ENCODE measurements around the gene ZDHHC19. TPM values are rescaled to one million over a fixed set of nuclear protein-coding genes. Genes with fewer than 3 reads are reported as not detected.

ZDHHC19 gene
- total RNA-seq, 2 donors from 2014 or later: 0.42 TPM; not detected in 1

- H3K4me3 ChIP-seq: no peak overlapping the region
- H3K36me3 ChIP-seq: peaks cover 28% of the 10 kb centered on the region
- no peaks in the 10 kb centered on the region for H3K4me1 ChIP-seq (ENCODE audit: control insufficient read depth in 1 of 2, low read depth in 2 of 2)
- no peaks in the 10 kb centered on the region for H3K9me3 ChIP-seq
- H3K27ac ChIP-seq: no peak overlapping the region
- ATAC-seq (ENCODE audit: insufficient number of reproducible peaks, low FRiP score, low read depth) (no peak), DNase-seq (ENCODE audit: low spot score) (no peak)
- TF ChIP-seq, protein P1, sequence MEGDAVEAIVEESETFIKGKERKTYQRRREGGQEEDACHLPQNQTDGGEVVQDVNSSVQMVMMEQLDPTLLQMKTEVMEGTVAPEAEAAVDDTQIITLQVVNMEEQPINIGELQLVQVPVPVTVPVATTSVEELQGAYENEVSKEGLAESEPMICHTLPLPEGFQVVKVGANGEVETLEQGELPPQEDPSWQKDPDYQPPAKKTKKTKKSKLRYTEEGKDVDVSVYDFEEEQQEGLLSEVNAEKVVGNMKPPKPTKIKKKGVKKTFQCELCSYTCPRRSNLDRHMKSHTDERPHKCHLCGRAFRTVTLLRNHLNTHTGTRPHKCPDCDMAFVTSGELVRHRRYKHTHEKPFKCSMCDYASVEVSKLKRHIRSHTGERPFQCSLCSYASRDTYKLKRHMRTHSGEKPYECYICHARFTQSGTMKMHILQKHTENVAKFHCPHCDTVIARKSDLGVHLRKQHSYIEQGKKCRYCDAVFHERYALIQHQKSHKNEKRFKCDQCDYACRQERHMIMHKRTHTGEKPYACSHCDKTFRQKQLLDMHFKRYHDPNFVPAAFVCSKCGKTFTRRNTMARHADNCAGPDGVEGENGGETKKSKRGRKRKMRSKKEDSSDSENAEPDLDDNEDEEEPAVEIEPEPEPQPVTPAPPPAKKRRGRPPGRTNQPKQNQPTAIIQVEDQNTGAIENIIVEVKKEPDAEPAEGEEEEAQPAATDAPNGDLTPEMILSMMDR (IDR thresholded peaks at IDR 0.05): no peak
- H3K27me3 ChIP-seq (replicated peaks; ENCODE audit: insufficient read depth): no peaks in the 10 kb centered on the region
Observed at GRCh38 chr3:196237203-196237602, 26.0 kb upstream of the ZDHHC19 start.

GRCh38 chr3:196236223-196236622 is 25.0 kb upstream of the ZDHHC19 start:
- no peaks in the 10 kb centered on the region for H3K27me3 ChIP-seq (replicated peaks; ENCODE audit: insufficient read depth)
- ATAC-seq (ENCODE audit: insufficient number of reproducible peaks, low FRiP score, low read depth) (no peak), DNase-seq (ENCODE audit: low spot score) (no peak)
- no peak overlapping the region for H3K4me3 ChIP-seq
- no peak overlapping the region for H3K27ac ChIP-seq
- no peaks in the 10 kb centered on the region for H3K4me1 ChIP-seq (ENCODE audit: control insufficient read depth in 1 of 2, low read depth in 2 of 2)
- H3K9me3 ChIP-seq: no peaks in the 10 kb centered on the region
- peaks cover 18% of the 10 kb centered on the region for H3K36me3 ChIP-seq
- TF ChIP-seq, protein P1 (IDR thresholded peaks at IDR 0.05): no peak

DNA sequence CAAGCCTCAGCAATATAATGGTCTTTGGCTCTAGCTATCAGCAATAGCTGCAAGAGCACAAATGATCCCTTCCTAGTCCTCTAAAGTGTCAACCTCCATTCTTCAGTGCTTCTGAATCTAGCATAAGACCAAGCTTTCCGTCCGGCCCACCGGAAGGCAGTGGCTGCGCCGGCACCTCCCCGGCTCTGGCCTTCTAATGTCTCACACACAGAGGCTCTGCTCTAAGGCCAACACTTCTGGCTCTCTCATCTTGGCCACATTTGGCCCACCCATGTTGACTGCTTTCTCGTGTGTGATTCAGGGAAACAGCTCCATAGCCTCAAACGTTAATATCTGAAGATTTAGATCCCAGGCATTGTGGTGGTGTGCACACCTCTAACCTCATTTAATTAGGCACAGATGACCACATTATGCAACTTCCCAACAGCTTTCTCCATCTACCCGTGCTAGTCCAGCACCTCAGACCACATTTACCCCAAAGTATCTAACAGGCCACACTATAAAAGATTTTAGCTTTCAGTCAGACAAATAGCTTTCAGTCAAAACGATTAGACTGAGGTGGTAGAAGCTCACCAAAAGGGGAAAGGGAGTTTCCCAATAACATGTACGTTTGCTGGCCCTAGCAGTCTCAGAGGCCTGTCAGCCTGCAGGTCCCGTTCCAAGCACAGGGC is 24.4 kb upstream of the ZDHHC19 start:
- Histone ChIP-seq H3K9me3 (no peaks in the 10 kb centered on the region), H3K27ac (no peak overlapping the region), H3K4me1 (ENCODE audit: control insufficient read depth in 1 of 2, low read depth in 2 of 2) (no peaks in the 10 kb centered on the region), H3K36me3 (peaks cover 18% of the 10 kb centered on the region), H3K4me3 (no peak overlapping the region), H3K27me3 (replicated peaks; ENCODE audit: insufficient read depth) (no peaks in the 10 kb centered on the region)
- DNase-seq (ENCODE audit: low spot score) (no peak), ATAC-seq (ENCODE audit: insufficient number of reproducible peaks, low FRiP score, low read depth) (no peak)
- TF ChIP-seq, protein P1 (IDR thresholded peaks at IDR 0.05): no peak

GRCh38 chr3:196232882-196233251 is 21.7 kb upstream of the ZDHHC19 start:
- TF ChIP-seq, protein P1 (IDR thresholded peaks at IDR 0.05): no peak
- H3K27ac ChIP-seq: no peak overlapping the region
- H3K4me1 ChIP-seq (ENCODE audit: control insufficient read depth in 1 of 2, low read depth in 2 of 2): no peaks in the 10 kb centered on the region
- H3K9me3 ChIP-seq: no peaks in the 10 kb centered on the region
- no peaks in the 10 kb centered on the region for H3K27me3 ChIP-seq (replicated peaks; ENCODE audit: insufficient read depth)
- H3K36me3 ChIP-seq: no peaks in the 10 kb centered on the region
- no peak for ATAC-seq (ENCODE audit: insufficient number of reproducible peaks, low FRiP score, low read depth)
- no peak for DNase-seq (ENCODE audit: low spot score)
- no peak overlapping the region for H3K4me3 ChIP-seq

DNA sequence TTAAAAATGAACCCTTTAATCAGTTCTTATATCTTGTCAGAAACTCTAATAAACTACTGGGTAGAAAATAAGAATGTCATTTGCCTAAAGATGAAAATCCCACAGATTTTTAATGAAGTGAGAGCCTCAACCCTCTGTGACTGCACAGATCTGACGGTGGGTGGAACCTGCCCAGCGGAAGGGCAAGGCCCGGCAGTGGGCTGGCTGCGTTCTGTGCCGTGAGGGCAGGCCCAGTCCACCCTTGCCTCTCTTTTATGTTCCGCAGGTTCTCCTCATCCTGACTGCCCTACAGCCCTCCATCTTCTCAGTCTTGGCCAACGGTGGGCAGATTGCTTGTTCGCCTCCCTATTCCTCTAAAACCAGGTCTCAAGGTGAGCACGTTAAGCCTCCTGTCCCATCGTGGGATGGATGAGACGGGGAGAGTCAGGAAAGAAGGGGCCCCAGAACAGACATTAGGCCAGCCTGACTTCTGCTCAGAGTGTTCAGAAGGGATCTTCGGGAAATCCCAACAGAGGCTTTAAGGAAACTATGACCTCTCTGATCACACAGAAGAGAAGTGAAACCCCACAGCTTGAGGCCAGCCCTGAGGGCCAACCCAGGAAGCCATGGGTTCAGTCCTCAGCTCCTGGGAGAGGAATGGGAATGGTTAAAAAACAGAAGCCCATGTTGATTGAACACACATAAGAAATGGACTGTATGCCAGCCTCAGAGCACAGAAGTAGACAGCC is 21.1 kb upstream of the ZDHHC19 start:
- Histone ChIP-seq H3K9me3 (no peaks in the 10 kb centered on the region), H3K27me3 (replicated peaks; ENCODE audit: insufficient read depth) (no peaks in the 10 kb centered on the region), H3K4me1 (ENCODE audit: control insufficient read depth in 1 of 2, low read depth in 2 of 2) (no peaks in the 10 kb centered on the region), H3K36me3 (no peaks in the 10 kb centered on the region), H3K4me3 (no peak overlapping the region), H3K27ac (no peak overlapping the region)
- no peak for ATAC-seq (ENCODE audit: insufficient number of reproducible peaks, low FRiP score, low read depth)
- TF ChIP-seq, protein P1 (IDR thresholded peaks at IDR 0.05): no peak
- no peak for DNase-seq (ENCODE audit: low spot score)
